ENCODE measurements around the gene NLRP7.
"Not testable (repeated sequence)": the region's sequence is repeated elsewhere in the genome, so short reads cannot be mapped to it uniquely, and the experiment has no call there.

NLRP7 gene

DNA sequence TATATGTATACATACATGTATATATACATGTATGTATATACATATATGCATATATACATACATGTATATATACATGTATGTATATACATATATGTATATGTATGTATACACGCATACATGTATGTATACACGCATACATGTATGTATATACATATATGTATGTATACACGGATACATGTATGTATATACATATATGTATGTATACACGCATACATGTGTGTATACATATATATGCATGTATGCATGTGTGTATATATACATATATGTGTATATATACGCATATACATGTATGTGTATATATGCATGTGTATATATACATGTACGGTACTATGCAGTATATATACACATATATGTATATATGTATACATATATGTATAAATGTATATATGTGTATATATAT, 44.0 kb downstream of the NLRP7 start:
- Mint-ChIP-seq H3K27ac (no peak overlapping the region), H3K4me1 (no peaks in the 10 kb centered on the region), H3K9me3 (peaks cover 68% of the 10 kb centered on the region), H3K36me3 (ENCODE audit: low read depth) (no peaks in the 10 kb centered on the region), H3K27me3 (ENCODE audit: low read depth, poor library complexity) (no peaks in the 10 kb centered on the region), H3K4me3 (no peak overlapping the region)
- TF ChIP-seq, protein P1, sequence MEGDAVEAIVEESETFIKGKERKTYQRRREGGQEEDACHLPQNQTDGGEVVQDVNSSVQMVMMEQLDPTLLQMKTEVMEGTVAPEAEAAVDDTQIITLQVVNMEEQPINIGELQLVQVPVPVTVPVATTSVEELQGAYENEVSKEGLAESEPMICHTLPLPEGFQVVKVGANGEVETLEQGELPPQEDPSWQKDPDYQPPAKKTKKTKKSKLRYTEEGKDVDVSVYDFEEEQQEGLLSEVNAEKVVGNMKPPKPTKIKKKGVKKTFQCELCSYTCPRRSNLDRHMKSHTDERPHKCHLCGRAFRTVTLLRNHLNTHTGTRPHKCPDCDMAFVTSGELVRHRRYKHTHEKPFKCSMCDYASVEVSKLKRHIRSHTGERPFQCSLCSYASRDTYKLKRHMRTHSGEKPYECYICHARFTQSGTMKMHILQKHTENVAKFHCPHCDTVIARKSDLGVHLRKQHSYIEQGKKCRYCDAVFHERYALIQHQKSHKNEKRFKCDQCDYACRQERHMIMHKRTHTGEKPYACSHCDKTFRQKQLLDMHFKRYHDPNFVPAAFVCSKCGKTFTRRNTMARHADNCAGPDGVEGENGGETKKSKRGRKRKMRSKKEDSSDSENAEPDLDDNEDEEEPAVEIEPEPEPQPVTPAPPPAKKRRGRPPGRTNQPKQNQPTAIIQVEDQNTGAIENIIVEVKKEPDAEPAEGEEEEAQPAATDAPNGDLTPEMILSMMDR (IDR thresholded peaks at IDR 0.05), result no peak
- no peak for DNase-seq

- Mint-ChIP-seq H3K9me3 (peaks cover 74% of the 10 kb centered on the region), H3K4me1 (no peaks in the 10 kb centered on the region), H3K4me3 (no peak overlapping the region), H3K27ac (no peak overlapping the region), H3K36me3 (ENCODE audit: low read depth) (no peaks in the 10 kb centered on the region), H3K27me3 (ENCODE audit: low read depth, poor library complexity) (no peaks in the 10 kb centered on the region)
- no peak for DNase-seq
- TF ChIP-seq, protein P1 (IDR thresholded peaks at IDR 0.05), result no peak
Observed at GRCh38 chr19:54902061-54902460, 45.3 kb downstream of the NLRP7 start.

- not testable (repeated sequence) for DNase-seq; H3K36me3 Mint-ChIP-seq (ENCODE audit: low read depth); H3K27me3 Mint-ChIP-seq (ENCODE audit: low read depth, poor library complexity); H3K4me3 Mint-ChIP-seq; H3K4me1 Mint-ChIP-seq; H3K27ac Mint-ChIP-seq
- H3K9me3 Mint-ChIP-seq, result peaks cover 79% of the 10 kb centered on the region
Observed at GRCh38 chr19:54901153-54901552, 46.2 kb downstream of the NLRP7 start.

DNA sequence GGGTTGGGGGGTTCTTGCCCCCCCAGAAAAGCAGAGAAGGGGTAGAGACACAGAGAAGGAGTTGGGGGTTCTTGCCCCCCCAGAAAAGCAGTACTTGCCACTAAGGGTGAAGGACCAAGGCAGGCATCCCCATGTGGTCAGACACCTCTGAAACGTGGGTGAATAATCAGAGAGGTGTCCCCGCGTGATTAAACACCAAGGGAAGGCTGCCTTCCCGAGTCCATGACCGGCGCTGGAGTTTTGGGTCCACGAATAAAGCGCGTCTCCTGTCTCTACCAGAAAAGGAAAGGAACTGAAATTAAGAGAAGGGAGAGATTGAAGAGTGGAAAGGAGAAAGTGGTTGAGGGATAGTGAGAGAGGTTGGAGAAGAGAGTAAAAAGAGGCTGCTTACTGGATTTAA, 47.7 kb downstream of the NLRP7 start:
- H3K4me1 Mint-ChIP-seq; DNase-seq; H3K27ac Mint-ChIP-seq; H3K36me3 Mint-ChIP-seq (ENCODE audit: low read depth); H3K4me3 Mint-ChIP-seq; H3K27me3 Mint-ChIP-seq (ENCODE audit: low read depth, poor library complexity): not testable (repeated sequence)
- peaks cover 82% of the 10 kb centered on the region for H3K9me3 Mint-ChIP-seq

DNA sequence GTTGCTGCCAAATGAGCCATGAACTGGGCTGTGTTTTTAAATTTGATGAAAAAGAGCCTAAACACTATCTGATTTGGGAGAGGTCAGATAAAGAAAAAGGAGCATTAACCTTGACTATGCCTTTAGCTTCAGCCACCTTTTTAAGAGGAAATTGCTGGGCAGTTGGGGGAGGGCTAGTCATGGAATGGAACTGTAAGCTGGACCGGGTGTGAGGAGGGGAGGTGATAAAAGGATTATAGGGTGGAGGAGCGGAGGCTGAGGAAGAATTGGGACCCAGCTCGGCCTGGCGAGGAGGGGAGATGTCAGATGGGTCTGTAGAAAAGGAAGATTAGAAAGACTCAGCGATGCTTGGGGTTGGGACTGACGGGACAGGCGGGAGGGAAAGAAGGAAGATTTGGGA, 48.6 kb downstream of the NLRP7 start:
- not testable (repeated sequence) for DNase-seq; H3K27ac Mint-ChIP-seq; H3K4me3 Mint-ChIP-seq; H3K36me3 Mint-ChIP-seq (ENCODE audit: low read depth); H3K4me1 Mint-ChIP-seq; H3K27me3 Mint-ChIP-seq (ENCODE audit: low read depth, poor library complexity)
- H3K9me3 Mint-ChIP-seq, result peaks cover 88% of the 10 kb centered on the region

GRCh38 chr19:54896036-54896435, 51.3 kb downstream of the NLRP7 start:
- H3K4me1 Mint-ChIP-seq, result no peaks in the 10 kb centered on the region
- H3K27me3 Mint-ChIP-seq (ENCODE audit: low read depth, poor library complexity), result peaks cover 6% of the 10 kb centered on the region
- H3K4me3 Mint-ChIP-seq, result no peak overlapping the region
- H3K9me3 Mint-ChIP-seq, result peaks cover 92% of the 10 kb centered on the region
- no peaks in the 10 kb centered on the region for H3K36me3 Mint-ChIP-seq (ENCODE audit: low read depth)
- DNase-seq, result no peak
- TF ChIP-seq, protein P1 (IDR thresholded peaks at IDR 0.05), result no peak
- H3K27ac Mint-ChIP-seq, result no peak overlapping the region

GRCh38 chr19:54894106-54894505, 53.2 kb downstream of the NLRP7 start:
- H3K4me3 Mint-ChIP-seq; H3K27ac Mint-ChIP-seq; DNase-seq; H3K36me3 Mint-ChIP-seq (ENCODE audit: low read depth); H3K27me3 Mint-ChIP-seq (ENCODE audit: low read depth, poor library complexity); H3K4me1 Mint-ChIP-seq: not testable (repeated sequence)
- H3K9me3 Mint-ChIP-seq, result peaks cover 93% of the 10 kb centered on the region

- Mint-ChIP-seq H3K4me3 (no peak overlapping the region), H3K4me1 (no peaks in the 10 kb centered on the region), H3K27me3 (ENCODE audit: low read depth, poor library complexity) (peaks cover 6% of the 10 kb centered on the region), H3K27ac (no peak overlapping the region), H3K9me3 (peaks cover 91% of the 10 kb centered on the region), H3K36me3 (ENCODE audit: low read depth) (no peaks in the 10 kb centered on the region)
- TF ChIP-seq, protein P1 (IDR thresholded peaks at IDR 0.05), result no peak
- DNase-seq, result no peak
Observed at GRCh38 chr19:54893406-54893805, 53.9 kb downstream of the NLRP7 start.
